Brain microvascular endothelial cell (primary cell): ENCODE data around the gene MFAP3L.
A peak's percentile ranks its signal among the peaks of the same experiment; 100 is the strongest.

ENCODE experiments used
- DNase-seq: peaks from one replicate; pipeline ENCODE4 v3.0.0-alpha.2; 2020
- H3K27ac ChIP-seq: fragments of 250-450 bp; sonication (Bioruptor Pico); 2 replicates; pipeline ENCODE4 v1.5.1; 2020; ENCODE audit warnings: mild to moderate bottlenecking, moderate library complexity
- H3K27me3 ChIP-seq: fragments of 250-450 bp; sonication (Bioruptor Pico); replicated peaks from 2 replicates; pipeline ENCODE4 v1.5.1; 2020; ENCODE audit warnings: mild to moderate bottlenecking
- H3K36me3 ChIP-seq: fragments of 250-450 bp; sonication (Bioruptor Pico); replicated peaks from 2 replicates; pipeline ENCODE4 v1.5.1; 2020; ENCODE audit warnings: mild to moderate bottlenecking
- H3K4me3 ChIP-seq: 2 replicates; pipeline ENCODE4 v1.5.1; 2011; ENCODE audit warnings: low read depth, mild to moderate bottlenecking, control low read depth, low read length, moderate library complexity
- in situ Hi-C: cut with HindIII; loops from 2 replicates; pipeline ENCODE4 v1.10.0; 2017; ENCODE audit warnings: low sequenced_read_pairs, low pct_ligation_motif_present
- TF ChIP-seq, protein P1 (sequence below): IDR thresholded peaks from 2 replicates; pipeline ENCODE4 v1.5.1; 2011; ENCODE audit warnings: low read depth, mild to moderate bottlenecking, moderate library complexity, low read length, control low read depth, inconsistent platforms; ENCODE audit errors: missing control alignments

The MFAP3L gene

DNA sequence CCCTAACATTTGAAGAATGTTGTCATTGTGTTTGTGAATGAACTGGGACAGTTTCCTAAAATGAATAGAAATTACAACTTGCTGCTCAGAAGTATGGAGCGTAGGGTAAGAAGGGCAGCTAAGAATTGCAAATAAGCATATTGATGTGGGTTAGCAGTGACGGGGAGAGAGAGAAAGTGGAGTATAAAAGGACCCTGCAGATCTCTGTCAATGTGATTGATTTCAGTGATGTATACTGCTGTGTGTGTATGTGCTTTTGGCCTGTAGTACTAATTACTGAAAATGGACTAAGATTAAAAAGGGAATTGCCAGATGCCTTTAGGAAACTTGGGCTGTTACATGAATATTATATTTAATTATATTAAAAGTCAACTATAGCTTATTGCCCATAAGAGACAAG lies 7.8 kb upstream of the MFAP3L start:
- no peaks in the 10 kb centered on the region for H3K36me3 ChIP-seq
- no peak for DNase-seq
- H3K27ac ChIP-seq, result no peak overlapping the region
- H3K4me3 ChIP-seq, result no peak overlapping the region
- TF ChIP-seq, protein P1, sequence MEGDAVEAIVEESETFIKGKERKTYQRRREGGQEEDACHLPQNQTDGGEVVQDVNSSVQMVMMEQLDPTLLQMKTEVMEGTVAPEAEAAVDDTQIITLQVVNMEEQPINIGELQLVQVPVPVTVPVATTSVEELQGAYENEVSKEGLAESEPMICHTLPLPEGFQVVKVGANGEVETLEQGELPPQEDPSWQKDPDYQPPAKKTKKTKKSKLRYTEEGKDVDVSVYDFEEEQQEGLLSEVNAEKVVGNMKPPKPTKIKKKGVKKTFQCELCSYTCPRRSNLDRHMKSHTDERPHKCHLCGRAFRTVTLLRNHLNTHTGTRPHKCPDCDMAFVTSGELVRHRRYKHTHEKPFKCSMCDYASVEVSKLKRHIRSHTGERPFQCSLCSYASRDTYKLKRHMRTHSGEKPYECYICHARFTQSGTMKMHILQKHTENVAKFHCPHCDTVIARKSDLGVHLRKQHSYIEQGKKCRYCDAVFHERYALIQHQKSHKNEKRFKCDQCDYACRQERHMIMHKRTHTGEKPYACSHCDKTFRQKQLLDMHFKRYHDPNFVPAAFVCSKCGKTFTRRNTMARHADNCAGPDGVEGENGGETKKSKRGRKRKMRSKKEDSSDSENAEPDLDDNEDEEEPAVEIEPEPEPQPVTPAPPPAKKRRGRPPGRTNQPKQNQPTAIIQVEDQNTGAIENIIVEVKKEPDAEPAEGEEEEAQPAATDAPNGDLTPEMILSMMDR, result no peak
- H3K27me3 ChIP-seq, result no peaks in the 10 kb centered on the region
- in situ Hi-C loops, result loop anchor here (25.0 kb wide), 1 partner anchor 222 kb away; no protein-coding TSS in a partner anchor

- TF ChIP-seq, protein P1, result no peak
- H3K36me3 ChIP-seq, result no peaks in the 10 kb centered on the region
- no peak overlapping the region for H3K27ac ChIP-seq
- DNase-seq, result no peak
- no peaks in the 10 kb centered on the region for H3K27me3 ChIP-seq
- no peak overlapping the region for H3K4me3 ChIP-seq
- in situ Hi-C loops, result loop anchor here (25.0 kb wide), 1 partner anchor 218 kb away; no protein-coding TSS in a partner anchor
Observed at GRCh38 chr4:170030121-170030520, 3.9 kb upstream of the MFAP3L start.

GRCh38 chr4:170027181-170027829 lies 1.1 kb upstream of the MFAP3L start:
- Histone ChIP-seq H3K27ac (no peak overlapping the region), H3K27me3 (no peaks in the 10 kb centered on the region), H3K4me3 (peak overlapping the region; percentile 84), H3K36me3 (no peaks in the 10 kb centered on the region)
- in situ Hi-C loops, result loop anchor here (25.0 kb wide), 1 partner anchor 215 kb away; no protein-coding TSS in a partner anchor
- TF ChIP-seq, protein P1, result no peak
- peak; percentile 93 for DNase-seq

GRCh38 chr4:170025523-170026252 lies 507 bp downstream of the MFAP3L start:
- in situ Hi-C loops, result loop anchor here (25.0 kb wide), 1 partner anchor 213 kb away; no protein-coding TSS in a partner anchor
- Histone ChIP-seq H3K36me3 (no peaks in the 10 kb centered on the region), H3K27ac (no peak overlapping the region), H3K4me3 (peak overlapping the region; percentile 84), H3K27me3 (no peaks in the 10 kb centered on the region)
- no peak for DNase-seq
- TF ChIP-seq, protein P1, result no peak

- in situ Hi-C loops, result no loop called here
- no peak for DNase-seq
- Histone ChIP-seq H3K27ac (no peak overlapping the region), H3K36me3 (no peaks in the 10 kb centered on the region), H3K4me3 (no peak overlapping the region), H3K27me3 (no peaks in the 10 kb centered on the region)
- TF ChIP-seq, protein P1, result no peak
Observed at GRCh38 chr4:170022211-170022610, 4.0 kb downstream of the MFAP3L start.
